KMS-11 (cell line): ENCODE data around the gene INPP5A.

Experiments used
- H2AFZ ChIP-seq: fragments of 200-600 bp; sonication (generic); 2 replicates; pipeline ENCODE4 v1.6.1; 2016; ENCODE audit warnings: antibody characterized with exemption, mixed run types, low read depth
- H3K27ac ChIP-seq: fragments of 200-600 bp; sonication (generic); 2 replicates; pipeline ENCODE4 v1.6.1; 2016; ENCODE audit warnings: mild to moderate bottlenecking, mixed run types
- H3K27me3 ChIP-seq: fragments of 200-600 bp; sonication (generic); 2 replicates; pipeline ENCODE4 v1.6.1; 2017; ENCODE audit warnings: mild to moderate bottlenecking, low read depth, mixed run types, moderate library complexity; ENCODE audit not compliant: insufficient read depth
- H3K36me3 ChIP-seq: fragments of 200-600 bp; sonication (generic); 2 replicates; pipeline ENCODE4 v1.6.1; 2017; ENCODE audit warnings: mild to moderate bottlenecking, mixed run types; ENCODE audit not compliant: insufficient read depth
- H3K4me1 ChIP-seq: fragments of 200-600 bp; sonication (generic); 2 replicates; pipeline ENCODE4 v1.6.1; 2016; ENCODE audit warnings: mild to moderate bottlenecking, low read depth, mixed run types; ENCODE audit not compliant: poor library complexity, severe bottlenecking
- H3K4me2 ChIP-seq: fragments of 200-600 bp; sonication (generic); 2 replicates; pipeline ENCODE4 v1.7.0; 2016; ENCODE audit warnings: mild to moderate bottlenecking, mixed run types
- H3K4me3 ChIP-seq: fragments of 200-600 bp; sonication (generic); IDR thresholded peaks from 2 replicates; pipeline ENCODE4 v1.6.1; 2017; ENCODE audit warnings: low read depth, low read length, mixed read lengths; ENCODE audit not compliant: insufficient read depth
- H3K79me2 ChIP-seq: fragments of 200-600 bp; sonication (generic); 2 replicates; pipeline ENCODE4 v1.6.1; 2016; ENCODE audit warnings: low read depth, mixed run types; ENCODE audit not compliant: insufficient read depth
- H3K9ac ChIP-seq: fragments of 200-600 bp; sonication (generic); 2 replicates; pipeline ENCODE4 v1.6.1; 2016; ENCODE audit warnings: mild to moderate bottlenecking, mixed run types
- H4K20me1 ChIP-seq: fragments of 200-600 bp; sonication (generic); 2 replicates; pipeline ENCODE4 v1.6.1; 2016; ENCODE audit warnings: mild to moderate bottlenecking, mixed run types; ENCODE audit not compliant: insufficient read depth
- TF ChIP-seq, protein P1 (sequence below): fragments of 200-600 bp; sonication (generic); conservative IDR thresholded peaks from 2 replicates; pipeline ENCODE4 v1.6.1; 2017; ENCODE audit warnings: low read depth, mild to moderate bottlenecking, antibody characterized with exemption, low read length, moderate library complexity, mixed read lengths

Gene INPP5A

DNA sequence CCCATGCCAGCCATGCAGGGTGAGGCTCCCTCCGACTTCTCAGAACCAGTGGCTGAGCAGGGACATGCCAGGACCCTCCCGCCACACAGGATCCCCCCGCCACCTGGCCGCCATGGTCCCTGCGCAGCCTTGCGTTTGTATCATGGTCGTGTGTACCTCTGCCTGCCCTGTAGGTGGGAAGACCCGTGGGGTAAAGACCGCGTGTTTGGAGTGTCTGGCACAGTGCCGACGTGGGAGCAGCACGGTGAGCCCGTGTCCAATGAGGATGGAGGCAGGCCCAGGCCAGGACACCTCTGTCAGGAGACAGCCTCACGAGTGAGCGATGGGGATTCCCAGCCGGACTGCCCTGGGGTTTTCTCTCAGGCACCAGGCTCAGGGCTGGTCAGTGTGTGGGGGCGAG is 216.5 kb downstream of the INPP5A start:
- Histone ChIP-seq H3K27me3 (no peaks in the 10 kb centered on the region), H3K4me1 (no peaks in the 10 kb centered on the region), H3K4me3 (no peak overlapping the region), H4K20me1 (no peaks in the 10 kb centered on the region), H3K9ac (no peak overlapping the region), H3K4me2 (no peak overlapping the region), H2AFZ (no peak overlapping the region), H3K36me3 (no peaks in the 10 kb centered on the region), H3K79me2 (no peaks in the 10 kb centered on the region), H3K27ac (no peak overlapping the region)
- TF ChIP-seq, protein P1, sequence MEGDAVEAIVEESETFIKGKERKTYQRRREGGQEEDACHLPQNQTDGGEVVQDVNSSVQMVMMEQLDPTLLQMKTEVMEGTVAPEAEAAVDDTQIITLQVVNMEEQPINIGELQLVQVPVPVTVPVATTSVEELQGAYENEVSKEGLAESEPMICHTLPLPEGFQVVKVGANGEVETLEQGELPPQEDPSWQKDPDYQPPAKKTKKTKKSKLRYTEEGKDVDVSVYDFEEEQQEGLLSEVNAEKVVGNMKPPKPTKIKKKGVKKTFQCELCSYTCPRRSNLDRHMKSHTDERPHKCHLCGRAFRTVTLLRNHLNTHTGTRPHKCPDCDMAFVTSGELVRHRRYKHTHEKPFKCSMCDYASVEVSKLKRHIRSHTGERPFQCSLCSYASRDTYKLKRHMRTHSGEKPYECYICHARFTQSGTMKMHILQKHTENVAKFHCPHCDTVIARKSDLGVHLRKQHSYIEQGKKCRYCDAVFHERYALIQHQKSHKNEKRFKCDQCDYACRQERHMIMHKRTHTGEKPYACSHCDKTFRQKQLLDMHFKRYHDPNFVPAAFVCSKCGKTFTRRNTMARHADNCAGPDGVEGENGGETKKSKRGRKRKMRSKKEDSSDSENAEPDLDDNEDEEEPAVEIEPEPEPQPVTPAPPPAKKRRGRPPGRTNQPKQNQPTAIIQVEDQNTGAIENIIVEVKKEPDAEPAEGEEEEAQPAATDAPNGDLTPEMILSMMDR = no peak

DNA sequence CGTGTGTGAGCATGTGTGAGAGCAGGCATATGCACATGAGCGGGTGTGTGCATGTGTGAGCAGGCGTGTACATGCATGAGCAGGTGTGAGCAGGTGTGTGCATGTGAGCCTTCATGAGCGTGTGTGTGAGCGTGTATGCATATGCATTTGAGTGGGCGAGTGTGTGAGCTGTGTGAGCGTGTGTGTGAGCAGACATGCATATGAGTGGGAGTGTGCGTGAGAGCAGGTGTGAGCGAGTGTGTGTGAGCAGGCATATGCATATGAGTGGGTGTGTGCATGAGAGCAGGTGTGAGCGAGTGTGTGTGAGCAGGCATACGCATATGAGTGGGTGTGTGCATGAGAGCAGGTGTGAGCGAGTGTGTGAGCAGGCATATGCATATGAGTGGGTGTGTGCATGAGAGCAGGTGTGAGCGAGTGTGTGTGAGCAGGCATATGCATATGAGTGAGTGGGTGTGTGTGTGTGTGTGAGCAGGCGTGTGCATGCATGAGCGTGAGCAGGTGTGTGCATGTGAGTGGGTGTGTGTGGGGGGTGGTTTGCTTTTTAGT is 217.7 kb downstream of the INPP5A start:
- H3K27ac ChIP-seq = no peak overlapping the region
- H3K4me2 ChIP-seq = no peak overlapping the region
- H3K9ac ChIP-seq = no peak overlapping the region
- no peaks in the 10 kb centered on the region for H3K79me2 ChIP-seq
- no peaks in the 10 kb centered on the region for H3K4me1 ChIP-seq
- H3K27me3 ChIP-seq = no peaks in the 10 kb centered on the region
- no peak overlapping the region for H2AFZ ChIP-seq
- H4K20me1 ChIP-seq = no peaks in the 10 kb centered on the region
- H3K4me3 ChIP-seq = no peak overlapping the region
- TF ChIP-seq, protein P1 = no peak
- H3K36me3 ChIP-seq = no peaks in the 10 kb centered on the region

DNA sequence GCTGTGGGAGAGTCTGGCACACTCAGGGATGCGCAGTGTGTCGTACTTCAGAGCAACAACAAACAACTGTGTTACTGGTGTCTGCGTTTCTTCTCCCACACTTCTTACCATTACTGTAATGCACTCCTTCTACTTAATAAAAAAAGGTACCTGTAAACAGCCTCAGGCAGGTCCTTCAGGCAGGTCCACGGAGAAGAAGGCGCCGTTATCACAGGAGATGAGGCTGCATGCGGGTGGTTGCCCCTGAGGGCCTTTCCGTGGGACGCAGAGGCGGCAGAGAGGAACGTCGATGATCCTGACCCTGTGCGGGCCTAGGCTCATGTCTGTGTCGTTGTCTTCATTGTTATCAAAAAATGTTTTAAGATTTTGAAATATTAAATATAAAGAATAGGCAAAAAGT is 219.0 kb downstream of the INPP5A start:
- TF ChIP-seq, protein P1 = no peak
- Histone ChIP-seq H3K79me2 (no peaks in the 10 kb centered on the region), H3K27me3 (no peaks in the 10 kb centered on the region), H3K36me3 (no peaks in the 10 kb centered on the region), H3K4me2 (no peak overlapping the region), H4K20me1 (no peaks in the 10 kb centered on the region), H3K9ac (no peak overlapping the region), H3K4me1 (no peaks in the 10 kb centered on the region), H2AFZ (no peak overlapping the region), H3K4me3 (no peak overlapping the region), H3K27ac (no peak overlapping the region)

DNA sequence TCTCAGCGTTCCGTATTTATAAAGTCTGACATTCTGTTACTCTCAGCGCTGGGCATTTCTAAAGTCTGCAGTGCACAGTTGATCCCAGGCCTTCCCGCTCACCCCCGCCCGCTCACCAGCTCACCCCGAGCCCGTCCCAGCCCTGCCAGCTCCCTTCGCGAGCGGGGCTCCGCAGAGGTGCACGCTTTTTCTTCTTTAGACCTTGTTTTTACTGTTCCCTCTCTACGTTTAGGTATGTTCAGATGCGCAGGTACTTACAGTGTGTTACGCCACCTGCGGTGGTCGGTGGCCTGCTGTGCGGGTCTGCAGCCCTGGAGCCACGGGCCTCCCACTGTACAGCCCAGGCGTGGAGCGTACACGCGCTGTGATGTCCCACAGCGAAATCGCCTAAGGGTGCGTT is 219.6 kb downstream of the INPP5A start:
- TF ChIP-seq, protein P1 = no peak
- no peaks in the 10 kb centered on the region for H3K27me3 ChIP-seq
- no peaks in the 10 kb centered on the region for H3K79me2 ChIP-seq
- no peak overlapping the region for H3K4me2 ChIP-seq
- H3K4me3 ChIP-seq = no peak overlapping the region
- no peaks in the 10 kb centered on the region for H3K36me3 ChIP-seq
- no peak overlapping the region for H2AFZ ChIP-seq
- no peaks in the 10 kb centered on the region for H3K4me1 ChIP-seq
- no peaks in the 10 kb centered on the region for H4K20me1 ChIP-seq
- H3K9ac ChIP-seq = no peak overlapping the region
- H3K27ac ChIP-seq = no peak overlapping the region

DNA sequence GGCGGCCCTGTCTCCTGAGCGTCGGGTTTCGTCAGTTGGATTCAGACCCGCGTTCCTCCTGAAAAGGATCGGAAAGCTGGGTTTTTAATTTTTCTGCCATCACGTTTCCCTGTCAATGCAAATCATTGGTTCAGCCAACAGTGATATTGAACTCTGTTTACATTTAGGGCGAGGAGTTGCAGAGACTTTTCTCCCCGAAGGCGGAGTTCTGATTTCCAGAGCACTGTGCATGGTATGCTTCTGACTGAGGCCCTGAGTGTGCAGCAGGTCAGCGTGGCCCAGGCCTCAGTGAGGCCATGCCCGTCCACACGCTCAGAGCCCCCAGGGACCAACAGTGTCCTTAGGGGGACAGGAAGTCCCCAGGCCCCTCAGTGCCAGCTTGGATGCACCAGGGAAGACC is 221.3 kb downstream of the INPP5A start:
- H3K27me3 ChIP-seq = no peaks in the 10 kb centered on the region
- H4K20me1 ChIP-seq = no peaks in the 10 kb centered on the region
- no peaks in the 10 kb centered on the region for H3K36me3 ChIP-seq
- H2AFZ ChIP-seq = no peak overlapping the region
- H3K9ac ChIP-seq = no peak overlapping the region
- TF ChIP-seq, protein P1 = no peak
- H3K4me3 ChIP-seq = no peak overlapping the region
- no peaks in the 10 kb centered on the region for H3K79me2 ChIP-seq
- H3K4me1 ChIP-seq = no peaks in the 10 kb centered on the region
- H3K4me2 ChIP-seq = no peak overlapping the region
- H3K27ac ChIP-seq = no peak overlapping the region
